ENCODE results near the gene PRPF6.
A peak's percentile ranks its signal among the peaks of the same experiment; 100 is the strongest.

The PRPF6 gene, protein sequence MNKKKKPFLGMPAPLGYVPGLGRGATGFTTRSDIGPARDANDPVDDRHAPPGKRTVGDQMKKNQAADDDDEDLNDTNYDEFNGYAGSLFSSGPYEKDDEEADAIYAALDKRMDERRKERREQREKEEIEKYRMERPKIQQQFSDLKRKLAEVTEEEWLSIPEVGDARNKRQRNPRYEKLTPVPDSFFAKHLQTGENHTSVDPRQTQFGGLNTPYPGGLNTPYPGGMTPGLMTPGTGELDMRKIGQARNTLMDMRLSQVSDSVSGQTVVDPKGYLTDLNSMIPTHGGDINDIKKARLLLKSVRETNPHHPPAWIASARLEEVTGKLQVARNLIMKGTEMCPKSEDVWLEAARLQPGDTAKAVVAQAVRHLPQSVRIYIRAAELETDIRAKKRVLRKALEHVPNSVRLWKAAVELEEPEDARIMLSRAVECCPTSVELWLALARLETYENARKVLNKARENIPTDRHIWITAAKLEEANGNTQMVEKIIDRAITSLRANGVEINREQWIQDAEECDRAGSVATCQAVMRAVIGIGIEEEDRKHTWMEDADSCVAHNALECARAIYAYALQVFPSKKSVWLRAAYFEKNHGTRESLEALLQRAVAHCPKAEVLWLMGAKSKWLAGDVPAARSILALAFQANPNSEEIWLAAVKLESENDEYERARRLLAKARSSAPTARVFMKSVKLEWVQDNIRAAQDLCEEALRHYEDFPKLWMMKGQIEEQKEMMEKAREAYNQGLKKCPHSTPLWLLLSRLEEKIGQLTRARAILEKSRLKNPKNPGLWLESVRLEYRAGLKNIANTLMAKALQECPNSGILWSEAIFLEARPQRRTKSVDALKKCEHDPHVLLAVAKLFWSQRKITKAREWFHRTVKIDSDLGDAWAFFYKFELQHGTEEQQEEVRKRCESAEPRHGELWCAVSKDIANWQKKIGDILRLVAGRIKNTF

GRCh38 chr20:63980806-63981728, at the start of gene PRPF6:
TSS of gene PRPF6 (plus strand) at chr20:63981132. CDS start at chr20:63981246, 114 bp downstream.
- peak within 1 kb of the TSS; percentile 93 for H3K4me3 ChIP-seq (ENCODE audit: low read length)
- TF ChIP-seq CTCF (IDR thresholded peaks at IDR 0.05; ENCODE audit: insufficient read depth, low read depth, low read length, missing control alignments): peak; percentile 78
- DNase-seq (ENCODE audit: low read depth): peak; percentile 97

- TF ChIP-seq CTCF (IDR thresholded peaks at IDR 0.05; ENCODE audit: insufficient read depth, low read depth, low read length, missing control alignments): no peak
- no peak overlapping the region for H3K4me3 ChIP-seq (ENCODE audit: low read length)
- DNase-seq (ENCODE audit: low read depth): no peak
These were observed 49.2 kb upstream of the PRPF6 start for GRCh38 chr20:63931735-63932134.

- no peak overlapping the region for H3K4me3 ChIP-seq (ENCODE audit: low read length)
- DNase-seq (ENCODE audit: low read depth): no peak
- no peak for TF ChIP-seq CTCF (IDR thresholded peaks at IDR 0.05; ENCODE audit: insufficient read depth, low read depth, low read length, missing control alignments)
These were observed 48.2 kb upstream of the PRPF6 start for GRCh38 chr20:63932606-63933160.

- TF ChIP-seq CTCF (IDR thresholded peaks at IDR 0.05; ENCODE audit: insufficient read depth, low read depth, low read length, missing control alignments): no peak
- DNase-seq (ENCODE audit: low read depth): no peak
These were observed 47.3 kb upstream of the PRPF6 start for GRCh38 chr20:63933646-63934045.

DNA sequence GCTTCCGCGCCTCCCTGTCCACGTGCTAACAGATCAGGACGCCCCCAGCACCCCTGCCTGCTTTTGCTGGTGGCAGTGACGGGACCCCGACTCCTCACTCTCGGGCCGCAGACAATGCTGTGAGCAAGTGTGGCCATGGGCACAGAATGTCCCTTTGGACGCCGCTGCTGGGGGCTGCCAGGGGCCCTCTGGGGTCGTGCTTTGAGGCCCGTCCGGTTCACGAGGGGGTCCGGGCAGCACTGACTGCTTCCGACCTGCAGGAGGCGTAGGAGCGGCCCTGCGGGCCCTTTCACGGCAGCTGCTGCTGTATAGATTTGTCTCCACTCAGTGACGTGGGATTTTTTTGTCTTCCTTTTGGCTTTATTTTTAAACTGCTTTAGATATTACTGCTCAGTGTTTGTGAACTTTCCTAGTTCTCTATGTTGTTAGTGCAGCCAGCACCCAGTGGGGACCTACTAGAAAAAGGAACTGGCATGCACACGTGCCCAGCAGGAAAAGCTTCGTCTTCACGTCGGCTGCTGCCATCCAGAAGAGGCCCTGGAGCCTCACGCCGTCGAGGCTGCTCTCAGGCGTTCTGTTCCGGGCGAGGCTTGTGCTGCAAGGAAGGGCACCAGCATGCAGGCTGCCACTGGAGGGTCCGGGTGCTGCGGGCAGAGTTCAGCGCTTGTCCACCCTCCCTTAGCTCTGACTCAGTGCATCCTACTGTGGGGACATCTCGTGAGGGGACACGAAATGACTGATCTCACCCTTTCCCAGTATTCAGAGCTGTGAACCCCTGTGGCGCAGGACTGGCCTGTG, 46.5 kb upstream of the PRPF6 start:
- H3K4me3 ChIP-seq (ENCODE audit: low read length): no peak overlapping the region
- TF ChIP-seq CTCF (IDR thresholded peaks at IDR 0.05; ENCODE audit: insufficient read depth, low read depth, low read length, missing control alignments): peak; percentile 37
- no peak for DNase-seq (ENCODE audit: low read depth)

More at GRCh38 chr20:63933646-63934045, 47.3 kb upstream of the PRPF6 start:
- no peak overlapping the region for H3K4me3 ChIP-seq (ENCODE audit: low read length)

Measured in epithelial cell of esophagus (primary cell).